ENCODE results near the gene MAF. TPM values are rescaled to one million over a fixed set of nuclear protein-coding genes. Genes with fewer than 3 reads are reported as not detected.
A peak's percentile ranks its signal among the peaks of the same experiment; 100 is the strongest.

Gene MAF
- total RNA-seq, 2 experiments from 2014 or later: 36.0 to 36.2 TPM

DNA sequence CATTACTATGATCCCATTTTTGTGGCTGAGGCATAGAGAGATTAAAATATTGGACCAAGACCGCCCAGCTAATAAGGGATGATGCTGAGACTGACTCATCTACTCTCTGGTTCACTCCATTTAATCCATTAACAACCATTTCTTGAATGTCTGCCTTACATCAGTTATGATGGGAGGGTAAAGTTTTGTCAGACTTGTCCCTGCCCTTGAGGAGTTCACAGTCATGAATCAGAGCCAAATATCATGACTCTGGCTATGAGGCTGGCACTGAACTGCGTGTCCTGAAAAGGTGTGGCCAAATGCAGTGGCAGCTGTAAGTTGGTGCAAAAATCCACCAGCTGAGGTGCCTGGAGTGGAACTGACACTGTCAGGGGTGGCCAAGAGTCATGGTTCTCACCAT, 35.0 kb upstream of the MAF start:
- H3K4me3 ChIP-seq (ENCODE audit: low read length): no peak overlapping the region
- TF ChIP-seq, protein P1, sequence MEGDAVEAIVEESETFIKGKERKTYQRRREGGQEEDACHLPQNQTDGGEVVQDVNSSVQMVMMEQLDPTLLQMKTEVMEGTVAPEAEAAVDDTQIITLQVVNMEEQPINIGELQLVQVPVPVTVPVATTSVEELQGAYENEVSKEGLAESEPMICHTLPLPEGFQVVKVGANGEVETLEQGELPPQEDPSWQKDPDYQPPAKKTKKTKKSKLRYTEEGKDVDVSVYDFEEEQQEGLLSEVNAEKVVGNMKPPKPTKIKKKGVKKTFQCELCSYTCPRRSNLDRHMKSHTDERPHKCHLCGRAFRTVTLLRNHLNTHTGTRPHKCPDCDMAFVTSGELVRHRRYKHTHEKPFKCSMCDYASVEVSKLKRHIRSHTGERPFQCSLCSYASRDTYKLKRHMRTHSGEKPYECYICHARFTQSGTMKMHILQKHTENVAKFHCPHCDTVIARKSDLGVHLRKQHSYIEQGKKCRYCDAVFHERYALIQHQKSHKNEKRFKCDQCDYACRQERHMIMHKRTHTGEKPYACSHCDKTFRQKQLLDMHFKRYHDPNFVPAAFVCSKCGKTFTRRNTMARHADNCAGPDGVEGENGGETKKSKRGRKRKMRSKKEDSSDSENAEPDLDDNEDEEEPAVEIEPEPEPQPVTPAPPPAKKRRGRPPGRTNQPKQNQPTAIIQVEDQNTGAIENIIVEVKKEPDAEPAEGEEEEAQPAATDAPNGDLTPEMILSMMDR (IDR thresholded peaks at IDR 0.05): no peak
- no peak overlapping the region for H3K4me3 Mint-ChIP-seq
- intact Hi-C loops (cut with DNase I, micrococcal nuclease): no loop called here
- H3K27ac Mint-ChIP-seq: no peak overlapping the region
- H3K27me3 ChIP-seq (ENCODE audit: control insufficient read depth in 1 of 2, insufficient read depth in 2 of 2, low read length in 2 of 2): no peaks in the 10 kb centered on the region
- H3K36me3 Mint-ChIP-seq (ENCODE audit: low read depth): no peaks in the 10 kb centered on the region
- H3K27ac ChIP-seq (ENCODE audit: low read depth in 1 of 2, low read length in 2 of 2): no peak overlapping the region
- no peaks in the 10 kb centered on the region for H3K9me3 Mint-ChIP-seq
- H3K4me1 ChIP-seq (ENCODE audit: insufficient read depth, low read length): peaks cover 17% of the 10 kb centered on the region
- no peaks in the 10 kb centered on the region for H3K27me3 Mint-ChIP-seq
- H3K36me3 ChIP-seq (ENCODE audit: insufficient read depth, low read length): no peaks in the 10 kb centered on the region
- DNase-seq (no peak), ATAC-seq (ENCODE audit: poor library complexity) (no peak)
- CTCF ChIA-PET: no interaction called here
- H3K4me1 Mint-ChIP-seq (ENCODE audit: low read depth): peaks cover 8% of the 10 kb centered on the region
- POLR2A ChIA-PET: no interaction called here
- H3K9me3 ChIP-seq (ENCODE audit: control insufficient read depth in 1 of 2, insufficient read depth in 1 of 2, low read length in 2 of 2): no peaks in the 10 kb centered on the region

DNA sequence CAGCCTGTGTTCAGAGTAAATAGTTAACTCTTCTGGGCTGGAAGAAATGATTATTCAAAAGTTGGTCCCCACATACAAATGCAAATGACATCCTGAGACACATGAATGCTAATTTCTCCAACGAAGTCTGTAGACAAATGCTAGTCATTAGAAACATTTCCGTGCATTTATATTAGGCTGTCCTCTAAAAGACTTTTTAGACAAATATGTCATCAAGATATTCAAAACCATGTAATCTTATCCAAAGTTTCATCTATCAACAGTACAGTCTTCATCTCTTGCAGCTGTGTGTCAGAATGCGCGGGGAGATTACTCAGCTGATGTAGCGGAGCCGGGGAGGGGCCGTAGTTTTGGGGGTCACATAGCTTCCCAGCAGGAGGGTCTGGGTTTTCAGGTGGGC, 33.8 kb upstream of the MAF start:
- H3K9me3 Mint-ChIP-seq: no peaks in the 10 kb centered on the region
- Histone ChIP-seq H3K27me3 (ENCODE audit: control insufficient read depth in 1 of 2, insufficient read depth in 2 of 2, low read length in 2 of 2) (no peaks in the 10 kb centered on the region), H3K27ac (ENCODE audit: low read depth in 1 of 2, low read length in 2 of 2) (no peak overlapping the region), H3K36me3 (ENCODE audit: insufficient read depth, low read length) (no peaks in the 10 kb centered on the region), H3K4me1 (ENCODE audit: insufficient read depth, low read length) (peaks cover 5% of the 10 kb centered on the region), H3K9me3 (ENCODE audit: control insufficient read depth in 1 of 2, insufficient read depth in 1 of 2, low read length in 2 of 2) (no peaks in the 10 kb centered on the region), H3K4me3 (ENCODE audit: low read length) (no peak overlapping the region)
- TF ChIP-seq, protein P1 (IDR thresholded peaks at IDR 0.05): no peak
- intact Hi-C loops (cut with DNase I, micrococcal nuclease): no loop called here
- no peak for DNase-seq
- POLR2A ChIA-PET: interaction anchor here (0.6 kb wide), 1 partner anchor 458 kb away, joined by 3 read pairs; no protein-coding TSS in a partner anchor
- CTCF ChIA-PET: no interaction called here
- no peak overlapping the region for H3K4me3 Mint-ChIP-seq
- H3K27me3 Mint-ChIP-seq: no peaks in the 10 kb centered on the region
- ATAC-seq (ENCODE audit: poor library complexity): no peak
- no peaks in the 10 kb centered on the region for H3K36me3 Mint-ChIP-seq (ENCODE audit: low read depth)
- H3K27ac Mint-ChIP-seq: no peak overlapping the region
- no peaks in the 10 kb centered on the region for H3K4me1 Mint-ChIP-seq (ENCODE audit: low read depth)

DNA sequence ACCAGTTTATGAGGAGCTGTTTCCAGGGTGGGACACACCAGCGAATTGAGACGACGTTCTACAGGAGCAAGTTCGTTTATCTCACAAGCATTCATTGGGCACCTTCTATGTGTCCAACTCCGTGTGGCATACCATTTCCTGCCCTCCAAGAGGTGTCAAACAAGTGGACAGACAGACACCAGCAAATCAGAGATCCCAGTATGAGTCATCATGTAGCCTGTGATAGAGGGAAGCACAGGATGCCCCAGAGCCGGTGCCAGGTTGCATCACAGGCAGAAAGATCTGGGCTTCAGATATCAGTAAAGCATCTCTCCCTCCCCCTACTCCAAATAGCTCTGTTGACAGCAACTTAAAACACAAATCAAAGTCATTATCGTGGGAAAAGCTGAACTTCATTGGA, 31.8 kb upstream of the MAF start:
- intact Hi-C loops (cut with DNase I, micrococcal nuclease): no loop called here
- ChIA-PET CTCF (interaction anchor here (0.9 kb wide), 1 partner anchor 30 kb away, joined by 3 read pairs; no protein-coding TSS in a partner anchor), POLR2A (no interaction called here)
- no peak overlapping the region for H3K27ac ChIP-seq (ENCODE audit: low read depth in 1 of 2, low read length in 2 of 2)
- Mint-ChIP-seq H3K36me3 (ENCODE audit: low read depth) (no peaks in the 10 kb centered on the region), H3K27ac (no peak overlapping the region), H3K4me3 (no peak overlapping the region), H3K4me1 (ENCODE audit: low read depth) (peaks cover 10% of the 10 kb centered on the region), H3K27me3 (no peaks in the 10 kb centered on the region), H3K9me3 (no peaks in the 10 kb centered on the region)
- H3K4me1 ChIP-seq (ENCODE audit: insufficient read depth, low read length): peaks cover 18% of the 10 kb centered on the region
- TF ChIP-seq, protein P1 (IDR thresholded peaks at IDR 0.05): no peak
- H3K4me3 ChIP-seq (ENCODE audit: low read length): no peak overlapping the region
- no peaks in the 10 kb centered on the region for H3K9me3 ChIP-seq (ENCODE audit: control insufficient read depth in 1 of 2, insufficient read depth in 1 of 2, low read length in 2 of 2)
- no peaks in the 10 kb centered on the region for H3K36me3 ChIP-seq (ENCODE audit: insufficient read depth, low read length)
- ATAC-seq (ENCODE audit: poor library complexity): no peak
- no peaks in the 10 kb centered on the region for H3K27me3 ChIP-seq (ENCODE audit: control insufficient read depth in 1 of 2, insufficient read depth in 2 of 2, low read length in 2 of 2)
- DNase-seq: peak in 2 of 14 experiments; percentile 13 to 26

Measured in CD4-positive, alpha-beta T cell (primary cell).